ENCODE data around the gene MTUS2.

MTUS2 gene

GRCh38 chr13:29452773-29453616 lies 632.9 kb downstream of the MTUS2 start:
- DNase-seq (ENCODE audit: low spot score) = no peak

- no peak for DNase-seq (ENCODE audit: low spot score)
These were observed 633.5 kb downstream of the MTUS2 start for GRCh38 chr13:29453617-29454011.

GRCh38 chr13:29454931-29455481 lies 634.9 kb downstream of the MTUS2 start:
- no peak for DNase-seq (ENCODE audit: low spot score)

- no peak for DNase-seq (ENCODE audit: low spot score)
These were observed 636.3 kb downstream of the MTUS2 start for GRCh38 chr13:29456419-29456818.

- DNase-seq (ENCODE audit: low spot score) = no peak
These were observed 637.2 kb downstream of the MTUS2 start for GRCh38 chr13:29457299-29457698.

GRCh38 chr13:29458419-29458818 lies 638.3 kb downstream of the MTUS2 start:
- DNase-seq (ENCODE audit: low spot score) = no peak

GRCh38 chr13:29459813-29460355 lies 639.7 kb downstream of the MTUS2 start:
- no peak for DNase-seq (ENCODE audit: low spot score)

- no peak for DNase-seq (ENCODE audit: low spot score)
These were observed 644.1 kb downstream of the MTUS2 start for GRCh38 chr13:29464105-29464679.

GRCh38 chr13:29465741-29466293 lies 645.7 kb downstream of the MTUS2 start:
- no peak for DNase-seq (ENCODE audit: low spot score)

- no peak for DNase-seq (ENCODE audit: low spot score)
These were observed 651.4 kb downstream of the MTUS2 start for GRCh38 chr13:29471551-29471950.

GRCh38 chr13:29472332-29472961 lies 652.3 kb downstream of the MTUS2 start:
- peak; percentile 40 for DNase-seq (ENCODE audit: low spot score)

GRCh38 chr13:29473166-29473565 lies 653.0 kb downstream of the MTUS2 start:
- no peak for DNase-seq (ENCODE audit: low spot score)

GRCh38 chr13:29474991-29475390 lies 654.9 kb downstream of the MTUS2 start:
- no peak for DNase-seq (ENCODE audit: low spot score)

GRCh38 chr13:29476046-29476445 lies 655.9 kb downstream of the MTUS2 start:
- DNase-seq (ENCODE audit: low spot score) = no peak

GRCh38 chr13:29479716-29480492 lies 659.8 kb downstream of the MTUS2 start:
- DNase-seq (ENCODE audit: low spot score) = no peak

GRCh38 chr13:29480893-29481525 lies 660.9 kb downstream of the MTUS2 start:
- no peak for DNase-seq (ENCODE audit: low spot score)

- no peak for DNase-seq (ENCODE audit: low spot score)
These were observed 661.5 kb downstream of the MTUS2 start for GRCh38 chr13:29481603-29482002.

- DNase-seq (ENCODE audit: low spot score) = no peak
These were observed 662.4 kb downstream of the MTUS2 start for GRCh38 chr13:29482504-29482903.

GRCh38 chr13:29483211-29483610 lies 663.1 kb downstream of the MTUS2 start:
- no peak for DNase-seq (ENCODE audit: low spot score)

- no peak for DNase-seq (ENCODE audit: low spot score)
These were observed 663.5 kb downstream of the MTUS2 start for GRCh38 chr13:29483623-29484022.

- DNase-seq (ENCODE audit: low spot score) = no peak
These were observed 664.1 kb downstream of the MTUS2 start for GRCh38 chr13:29484236-29484635.
